ENCODE measurements around the gene ZNF57. TPM values are rescaled to one million over a fixed set of nuclear protein-coding genes. Genes with fewer than 3 reads are reported as not detected.
A peak's percentile ranks its signal among the peaks of the same experiment; 100 is the strongest.

The ZNF57 gene
- total and polyA plus RNA-seq, 9 of the 15 experiments (the other 6 are each of a cell fraction or from before 2014, with no cell fraction given), result 3.9 to 13.5 (median 7.8) TPM

GRCh38 chr19:2944775-2945574, 44.2 kb downstream of the ZNF57 start, which contains the start of gene ZNF77 (continued):
- TF ChIP-seq ZNF165 (CRISPR knock-in tag; IDR thresholded peaks at IDR 0.05; ENCODE audit: borderline replicate concordance) (no peak), CBX1 (IDR thresholded peaks at IDR 0.05; ENCODE audit: low read depth) (peak; percentile 80), SAFB (IDR thresholded peaks at IDR 0.05; ENCODE audit: borderline replicate concordance, low read depth, low read length) (peak; percentile 100), NCOA6 (IDR thresholded peaks at IDR 0.05) (no peak), MED1 (CRISPR knock-in tag; IDR thresholded peaks at IDR 0.05; ENCODE audit: borderline replicate concordance) (no peak), COPS2 (conservative IDR thresholded peaks at IDR 0.05) (no peak), SPI1 (IDR thresholded peaks at IDR 0.05; ENCODE audit: borderline replicate concordance, low read depth, low read length) (0 out of 2 replicates have a peak, but pooled peaks have one; percentile 29), ZMIZ1 (IDR thresholded peaks at IDR 0.05; ENCODE audit: low read depth in 2 of 2, low read length in 2 of 2) (no peak), RBM34 (IDR thresholded peaks at IDR 0.05; ENCODE audit: borderline replicate concordance, insufficient read depth, low read length) (no peak), TFAP4 (CRISPR knock-in tag; IDR thresholded peaks at IDR 0.05; ENCODE audit: borderline replicate concordance) (peak; percentile 79), MCM3 (IDR thresholded peaks at IDR 0.05) (no peak), ZBTB9 (CRISPR knock-in tag; IDR thresholded peaks at IDR 0.05) (no peak; the same call in 1 of the 2 replicates), CHD1 (IDR thresholded peaks at IDR 0.05; ENCODE audit: low read length) (no peak), SETDB1 (IDR thresholded peaks at IDR 0.05; ENCODE audit: low read length) (no peak), FOXK1 (CRISPR knock-in tag; IDR thresholded peaks at IDR 0.05; ENCODE audit: borderline replicate concordance) (no peak; the same call in 1 of the 2 replicates), SMARCB1 (IDR thresholded peaks at IDR 0.05; ENCODE audit: insufficient read length, low read depth) (no peak), ZNF143 (CRISPR knock-in tag; IDR thresholded peaks at IDR 0.05) (no peak; the same call in 1 of the 2 replicates), NFATC3 (IDR thresholded peaks at IDR 0.05) (no peak), ATF3 (IDR thresholded peaks at IDR 0.05) (peak; percentile 97), ATF3 (CRISPR knock-in tag; conservative IDR thresholded peaks at IDR 0.05) (no peak), ELF2 (CRISPR knock-in tag; IDR thresholded peaks at IDR 0.05) (0 out of 2 replicates have a peak, but pooled peaks have one; percentile 58), HIVEP1 (CRISPR knock-in tag; IDR thresholded peaks at IDR 0.05) (peak; percentile 46; the same call in 1 of the 2 replicates)

Data from K562 (cell line).